OCI-M2 (cell line): ENCODE data around the gene SESN1.

Source experiments
- DNase-seq: peaks from one replicate; lab custom pipeline; 2025; ENCODE audit not compliant: unreplicated experiment; lab: John Stamatoyannopoulos, UW

Gene SESN1

DNA sequence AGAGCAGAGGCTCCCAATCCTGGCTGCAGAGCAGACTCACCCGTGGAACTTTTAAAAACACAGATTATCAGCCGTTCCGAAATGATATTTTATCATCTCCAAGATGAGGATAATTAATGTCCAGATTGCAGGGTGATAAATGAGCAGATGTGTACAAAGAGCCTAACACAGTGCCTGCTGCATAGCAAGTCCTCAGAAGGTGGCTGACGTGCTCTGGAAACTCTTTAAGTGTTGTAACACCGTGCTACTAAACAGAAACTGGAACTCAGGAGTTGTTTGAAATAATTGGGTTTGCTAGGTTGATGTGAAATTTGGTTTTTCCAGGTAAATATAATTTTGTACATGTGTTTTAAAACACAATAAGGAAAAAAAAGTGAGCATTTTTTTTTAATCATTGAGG lies 128.4 kb downstream of the SESN1 start:
- no peak for DNase-seq

DNA sequence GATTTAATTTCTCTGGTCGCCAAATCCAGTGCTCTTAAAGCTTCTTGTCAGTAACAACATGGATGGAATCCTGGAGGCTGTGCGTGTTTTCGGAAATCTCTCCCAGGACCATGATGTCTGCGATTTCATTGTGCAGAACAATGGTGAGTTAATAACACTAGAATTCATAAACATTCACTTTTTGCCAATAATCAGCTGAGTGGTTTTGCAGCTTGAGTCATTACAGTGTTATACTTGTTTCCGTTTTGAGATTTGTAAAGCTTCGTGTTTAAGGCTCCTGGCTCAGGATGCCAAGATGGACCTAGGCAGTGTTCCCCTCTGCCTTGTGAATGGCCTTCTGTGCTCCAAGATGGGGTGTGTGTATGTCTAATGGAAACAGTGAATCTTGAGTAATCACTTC lies 132.7 kb downstream of the SESN1 start:
- no peak for DNase-seq

DNA sequence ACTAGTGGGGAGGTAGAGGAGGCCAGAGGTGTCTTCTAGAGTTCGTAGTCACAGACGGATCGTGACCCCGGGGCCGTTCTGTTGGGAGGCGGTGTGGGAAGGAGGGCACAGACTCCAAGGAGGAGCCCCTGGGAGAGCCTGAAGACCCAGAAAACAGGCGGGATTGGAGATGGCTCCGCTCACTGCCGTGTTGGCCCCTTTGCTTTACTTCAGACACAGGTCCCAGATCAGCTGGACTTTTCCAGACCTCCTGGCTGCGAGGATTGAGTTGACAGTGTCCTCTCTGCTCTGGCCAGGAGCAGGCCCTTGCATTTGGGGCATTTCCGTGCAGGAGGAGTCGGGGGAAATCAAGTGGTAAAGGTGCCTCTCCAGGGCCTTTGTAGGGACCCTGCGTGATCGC lies 133.6 kb downstream of the SESN1 start:
- no peak for DNase-seq

DNA sequence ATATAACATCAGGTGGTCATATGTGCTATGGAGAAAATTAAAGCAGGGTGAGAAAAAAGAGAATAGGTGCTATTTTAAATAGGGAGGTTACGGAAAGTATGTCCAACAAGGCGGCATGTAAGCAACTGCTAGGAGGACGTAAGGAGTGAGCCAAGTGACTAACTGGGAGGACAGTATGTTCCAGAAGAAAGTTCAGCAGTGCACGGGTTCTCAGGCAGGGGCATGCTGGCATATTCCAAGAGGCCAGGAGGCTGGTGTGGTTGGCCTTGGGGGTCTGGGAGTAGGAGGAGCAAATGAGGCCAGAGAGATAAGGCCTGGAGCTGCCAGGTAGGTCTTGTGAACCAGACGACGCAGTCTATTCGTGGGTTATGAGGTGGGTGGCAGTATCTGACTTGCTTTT lies 134.0 kb downstream of the SESN1 start:
- no peak for DNase-seq

DNA sequence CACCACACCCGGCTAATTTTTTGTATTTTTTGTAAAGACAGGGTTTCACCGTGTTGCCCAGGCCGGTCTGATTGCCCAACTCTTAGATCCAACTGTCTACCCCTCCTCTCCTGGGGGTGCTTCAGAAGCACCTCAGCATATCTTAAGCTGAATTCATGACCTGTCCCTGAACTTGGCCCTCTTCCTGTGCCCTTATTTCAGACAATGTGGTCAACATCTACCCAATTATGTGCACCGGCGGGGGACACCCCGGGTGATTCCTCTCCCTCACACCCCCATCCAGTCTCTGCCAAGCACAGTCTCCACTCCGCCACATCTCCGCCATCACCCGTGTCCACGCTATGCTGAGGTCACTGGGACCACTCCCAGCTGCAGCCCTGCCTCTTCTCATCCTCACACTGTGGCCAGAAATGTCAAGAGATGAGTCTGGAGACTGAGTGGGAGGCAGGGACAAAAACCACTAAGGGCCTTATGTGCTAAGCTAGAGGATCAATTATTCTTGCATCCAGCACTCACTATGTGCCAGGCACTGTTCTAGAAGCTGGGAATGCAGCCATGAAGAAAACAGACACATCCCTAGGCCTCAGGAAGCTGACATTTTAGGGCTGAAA lies 134.6 kb downstream of the SESN1 start:
- no peak for DNase-seq

DNA sequence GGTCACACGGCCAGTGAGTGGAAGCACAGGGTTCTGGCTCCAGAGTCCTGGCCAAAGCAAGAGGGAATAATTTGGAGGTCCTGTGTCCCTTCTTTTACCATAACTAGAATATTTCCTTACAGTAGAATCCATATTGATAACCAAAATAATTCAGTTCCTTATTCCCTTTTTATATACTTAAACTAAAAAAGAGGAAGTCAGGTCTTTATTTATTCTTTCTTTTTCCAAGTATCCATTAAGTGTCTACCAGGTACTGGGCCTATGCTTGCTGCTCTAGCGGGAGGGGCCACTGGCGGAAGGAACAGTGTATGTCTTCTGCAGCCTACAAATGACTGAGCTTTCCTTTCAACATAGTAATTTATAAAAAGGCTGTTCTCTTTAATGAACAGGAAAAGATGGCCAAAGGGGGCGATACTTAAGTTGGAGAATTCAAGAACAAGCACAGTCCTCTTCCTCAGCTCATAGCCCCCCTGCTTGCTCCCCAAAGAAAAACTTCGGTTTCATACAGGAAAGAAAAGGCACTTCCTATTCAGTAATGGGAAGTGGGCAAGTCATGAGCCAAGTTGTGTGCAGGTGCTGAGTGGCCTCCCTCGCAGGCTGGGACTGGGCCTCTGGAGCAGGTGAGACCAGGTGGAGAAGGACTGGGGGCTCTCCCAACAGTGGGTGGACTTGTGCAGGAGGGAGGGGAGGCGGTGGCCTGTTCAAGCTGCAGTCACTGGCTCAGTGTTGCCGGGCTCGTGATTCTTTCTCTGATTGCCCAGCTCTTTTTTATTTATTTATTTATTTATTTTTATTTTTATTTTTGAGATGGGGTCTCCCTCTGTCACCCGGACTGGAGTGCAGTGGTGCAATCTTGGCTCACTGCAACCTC lies 135.5 kb downstream of the SESN1 start:
- no peak for DNase-seq

DNA sequence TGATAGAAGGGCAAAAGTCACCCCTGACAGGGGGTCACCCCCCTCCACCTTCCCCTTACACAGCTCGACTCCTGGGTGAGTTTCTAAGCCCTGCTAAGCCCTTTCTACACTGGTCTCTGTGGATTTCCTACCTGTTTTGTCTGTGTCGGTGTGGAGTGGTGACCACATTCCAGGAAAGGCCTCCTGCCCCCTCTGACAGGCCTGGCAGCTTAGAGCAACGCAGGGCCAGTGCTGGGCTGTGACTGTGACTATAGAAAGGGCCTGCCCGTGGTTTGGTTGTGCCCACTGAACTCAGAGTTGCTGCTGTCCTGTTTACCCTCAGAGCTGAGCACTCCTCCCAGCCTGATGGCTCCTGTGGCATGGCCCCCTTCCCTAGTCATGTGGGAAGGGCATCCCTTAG lies 137.4 kb downstream of the SESN1 start:
- DNase-seq: no peak

DNA sequence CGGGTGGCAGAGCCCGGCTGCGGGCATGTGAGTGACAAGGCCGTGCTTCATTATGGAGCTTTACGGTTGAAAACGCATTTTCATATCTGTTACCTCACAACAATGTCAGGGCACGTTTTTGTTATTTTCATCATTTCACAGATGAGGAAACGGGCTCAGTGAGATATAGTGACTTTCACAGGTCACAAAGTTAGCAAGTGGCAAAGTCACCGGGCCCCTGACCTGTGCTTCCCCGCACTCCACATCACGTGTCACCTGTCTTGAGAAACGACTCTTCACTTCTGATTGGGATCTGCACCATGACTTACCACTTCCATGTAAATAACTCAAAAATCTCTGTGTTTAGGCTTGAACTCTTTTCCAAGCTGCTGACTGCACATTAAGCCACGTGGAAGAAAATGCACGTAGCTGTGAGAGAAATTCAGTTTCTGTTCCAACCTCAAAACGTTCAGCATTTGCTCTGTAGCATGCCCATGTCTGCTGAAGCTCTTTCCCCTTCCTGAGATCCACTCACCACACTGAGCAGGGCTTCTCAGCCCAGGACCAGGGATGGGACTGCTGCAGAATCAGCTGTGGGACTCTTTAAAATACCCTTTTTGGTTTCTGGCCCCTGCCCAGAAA lies 139.2 kb downstream of the SESN1 start:
- DNase-seq: no peak

DNA sequence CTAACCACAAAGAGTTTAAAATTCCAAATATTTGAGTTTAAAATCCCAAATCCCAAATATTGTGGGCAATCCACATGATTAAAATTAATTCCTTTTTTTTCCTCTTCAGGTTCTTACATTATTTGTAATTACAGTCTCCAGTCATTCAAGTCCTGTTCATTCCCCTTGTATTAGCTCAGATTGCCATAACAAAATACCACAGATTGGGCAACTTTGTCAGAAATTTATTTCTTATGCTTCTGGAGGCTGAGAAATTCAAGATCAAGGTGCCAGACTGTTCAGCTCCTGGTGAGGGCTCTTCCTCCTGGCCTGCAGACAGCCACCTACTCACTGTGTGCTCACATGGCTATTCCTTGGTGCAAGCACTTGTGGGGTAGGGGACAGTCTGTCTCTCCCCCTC lies 141.0 kb downstream of the SESN1 start:
- no peak for DNase-seq

DNA sequence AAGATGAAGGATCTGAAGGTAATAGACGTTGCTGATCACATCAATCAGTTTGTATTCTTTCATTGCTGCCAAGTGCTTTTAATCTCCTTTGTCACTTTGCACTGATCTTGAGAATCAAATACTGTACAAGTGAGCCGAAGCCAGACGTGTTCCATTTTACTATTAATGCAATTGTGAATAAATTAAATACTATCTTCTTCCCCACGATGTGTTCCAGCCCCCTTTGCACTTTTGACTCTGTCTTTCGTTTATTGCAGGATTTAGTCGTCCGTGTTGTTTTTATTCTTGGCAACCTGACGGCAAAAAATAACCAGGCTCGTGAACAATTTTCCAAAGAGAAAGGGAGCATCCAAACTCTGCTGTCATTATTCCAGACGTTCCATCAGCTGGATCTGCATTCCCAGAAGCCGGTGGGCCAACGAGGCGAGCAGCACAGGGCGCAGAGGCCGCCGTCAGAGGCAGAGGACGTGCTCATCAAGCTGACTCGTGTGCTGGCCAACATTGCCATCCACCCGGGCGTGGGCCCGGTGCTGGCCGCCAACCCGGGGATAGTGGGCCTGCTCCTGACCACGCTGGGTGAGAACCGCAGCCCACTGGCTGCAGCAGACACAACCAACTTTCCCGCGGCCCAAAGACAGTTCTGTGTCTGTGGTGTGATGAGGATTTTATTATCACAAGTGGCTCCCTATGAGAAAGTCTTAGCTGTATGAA lies 141.7 kb downstream of the SESN1 start:
- no peak for DNase-seq

DNA sequence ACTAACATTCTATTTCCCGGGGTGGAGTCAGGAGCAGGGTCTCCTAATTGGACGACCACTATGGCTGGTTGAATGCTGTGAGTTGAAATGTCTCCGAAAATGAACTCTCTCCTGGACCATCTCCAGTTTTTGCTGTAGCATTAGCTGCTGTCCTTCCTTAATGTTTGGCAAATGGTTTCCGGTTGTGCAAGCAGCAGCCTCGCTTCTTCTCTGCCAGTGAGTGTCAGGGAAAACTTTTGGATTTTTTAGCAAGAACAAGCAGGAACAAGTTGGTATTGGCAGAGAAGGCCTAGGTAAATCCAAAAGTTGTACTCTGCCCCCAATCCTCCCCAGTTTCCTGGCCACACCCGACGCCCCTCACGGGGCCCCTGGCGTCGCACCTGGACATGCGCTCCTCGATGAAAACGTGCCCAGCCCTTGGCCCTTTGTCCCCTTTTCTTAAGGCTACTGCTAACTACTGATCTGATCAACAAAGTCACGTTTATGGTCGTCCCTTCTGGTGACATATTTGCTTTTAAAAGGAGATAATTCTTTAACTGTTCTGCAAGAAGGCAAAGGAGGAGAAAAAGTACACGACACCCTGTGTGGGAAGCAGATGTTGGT lies 143.2 kb downstream of the SESN1 start:
- no peak for DNase-seq

DNA sequence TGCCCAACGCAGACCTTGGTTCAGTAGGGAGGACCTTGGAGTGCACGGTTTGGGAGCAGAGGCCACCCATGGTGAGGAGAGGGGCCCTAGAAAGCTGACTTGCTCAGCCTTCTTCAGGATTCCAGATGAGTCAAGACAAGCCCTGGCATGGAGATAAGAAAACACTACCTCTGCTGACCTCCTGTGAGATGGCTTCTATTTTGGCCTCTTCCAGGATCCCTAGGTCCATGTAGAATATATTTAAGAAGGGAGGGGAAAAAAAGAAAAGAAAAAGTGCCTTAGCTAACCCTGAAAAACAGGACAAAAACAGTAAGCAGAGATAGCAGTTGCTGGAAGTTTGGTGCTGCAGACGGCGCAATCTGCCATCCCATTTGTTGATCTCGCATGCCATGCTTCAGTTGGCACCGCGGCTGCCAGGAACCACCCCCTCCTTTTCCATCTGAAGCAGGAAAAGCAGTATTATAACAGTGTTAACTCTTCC lies 146.4 kb downstream of the SESN1 start:
- no peak for DNase-seq

DNA sequence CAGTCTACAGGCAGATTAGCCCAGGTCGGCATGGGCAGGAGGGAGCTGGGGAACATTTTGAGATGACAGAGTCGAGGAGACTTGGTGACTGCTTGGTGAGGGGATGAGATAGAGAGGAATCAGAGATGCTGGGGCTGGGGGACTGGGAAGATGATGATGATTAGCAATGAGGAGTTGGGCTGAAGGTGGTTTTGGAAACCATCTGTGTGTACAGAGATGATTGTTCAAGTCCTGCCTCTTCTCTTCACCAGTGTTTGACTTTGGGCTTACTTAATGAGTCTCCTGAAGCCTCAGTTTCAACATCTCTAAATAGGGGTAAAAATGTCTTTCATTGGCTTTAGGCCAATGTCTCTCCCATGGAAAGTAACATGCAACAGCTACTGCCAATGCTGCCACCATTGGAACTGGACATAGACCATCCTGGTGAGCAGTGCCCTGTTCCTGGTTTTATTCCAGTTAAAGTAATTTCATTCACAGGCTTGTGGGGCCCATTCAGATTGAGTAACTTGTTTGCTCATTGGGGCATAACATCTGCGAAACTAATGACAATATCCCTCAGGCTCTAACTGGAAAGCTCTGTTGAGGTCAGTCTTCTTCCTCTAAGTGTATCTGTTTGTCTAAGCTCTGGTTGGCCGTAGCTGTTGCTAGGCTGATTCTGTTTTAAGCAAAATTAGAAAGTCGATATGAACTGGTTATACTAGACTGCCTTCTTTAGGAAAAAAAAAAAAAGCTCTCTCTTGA lies 147.4 kb downstream of the SESN1 start:
- DNase-seq: no peak

DNA sequence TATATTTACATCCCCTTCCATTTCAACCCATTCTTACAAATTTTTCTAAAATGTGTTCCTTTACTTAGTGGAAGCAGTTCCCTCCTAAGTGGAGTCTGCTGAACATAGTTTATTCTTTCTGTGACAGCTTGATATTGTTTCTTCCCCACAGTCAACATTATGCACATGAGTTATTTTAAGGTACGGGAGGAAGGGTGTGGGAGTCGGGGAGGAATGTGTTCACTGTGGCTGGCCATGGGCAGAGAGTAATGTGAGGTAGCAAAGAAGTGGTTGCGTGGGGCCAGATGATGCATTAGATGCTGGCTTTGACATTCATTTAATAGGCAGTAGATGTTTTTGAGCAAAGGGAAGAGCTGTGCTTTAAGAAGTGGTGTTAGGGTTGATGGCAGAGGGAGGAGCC lies 148.0 kb downstream of the SESN1 start:
- no peak for DNase-seq

DNA sequence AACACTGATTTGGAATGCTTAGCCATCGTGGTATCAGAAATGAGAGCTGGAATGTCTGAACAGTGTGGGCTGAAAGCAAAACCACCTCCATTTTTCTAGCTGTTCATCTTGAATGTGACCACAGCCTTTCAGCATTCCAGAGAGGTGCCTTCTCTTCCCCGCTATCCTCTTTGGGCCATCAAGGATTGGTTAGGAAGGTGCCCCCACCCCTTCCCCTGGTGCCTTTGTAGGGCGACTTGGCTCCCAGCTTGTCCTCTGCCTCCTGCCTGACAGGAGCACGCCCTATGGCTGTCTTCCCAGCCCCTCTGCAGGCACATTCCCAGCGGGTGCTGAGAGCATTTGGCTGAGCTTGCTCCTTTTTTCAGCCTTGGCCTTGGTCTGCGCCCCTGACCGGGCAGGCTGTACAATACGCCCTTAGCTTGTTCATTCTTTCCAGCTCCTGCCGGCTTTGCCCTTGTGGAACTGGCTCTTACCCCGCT lies 148.9 kb downstream of the SESN1 start:
- DNase-seq: no peak

DNA sequence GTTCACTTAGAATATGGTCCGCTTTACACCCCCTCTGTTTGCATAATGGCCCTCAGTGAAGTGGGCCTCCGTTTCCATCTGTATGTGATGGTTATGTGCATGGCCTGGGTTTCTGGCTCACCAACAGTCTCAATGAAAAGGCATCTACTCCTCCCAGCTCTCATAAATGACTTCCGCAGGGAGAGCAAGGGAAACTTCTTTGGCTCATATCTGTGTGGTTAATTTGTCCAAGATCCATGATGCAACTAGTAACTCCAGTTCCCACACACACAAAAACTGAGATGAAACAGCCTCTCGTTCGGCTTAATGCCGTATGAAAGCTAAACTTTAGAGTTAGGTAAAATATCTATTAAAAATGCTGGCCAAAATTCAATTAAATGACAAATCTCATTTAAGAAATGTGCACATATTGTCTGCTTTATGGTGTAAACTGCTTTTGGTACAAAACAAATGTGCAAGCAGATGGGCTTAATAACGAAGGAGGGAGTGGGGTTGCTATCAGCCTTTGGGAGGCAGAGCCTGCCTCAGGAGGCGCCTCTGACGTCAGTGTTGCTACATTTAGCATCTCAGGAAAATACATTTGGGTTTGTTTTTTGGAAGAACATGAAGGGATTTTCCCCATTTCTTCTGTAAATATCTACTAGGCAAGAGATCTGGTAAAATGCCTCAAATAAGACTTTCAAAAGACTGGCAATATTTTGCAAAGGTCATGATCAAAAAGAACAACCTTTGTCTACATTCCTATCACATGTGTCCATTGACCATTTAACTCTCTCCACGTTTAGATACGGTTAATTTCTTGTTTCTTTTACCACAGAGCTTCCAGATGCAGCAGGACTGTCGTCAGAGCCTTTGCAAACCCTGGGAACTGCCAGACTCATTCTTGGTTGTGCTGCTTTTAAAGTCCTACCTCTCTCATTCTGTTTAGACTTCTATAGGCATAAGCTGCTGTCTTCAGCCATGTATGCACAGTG lies 149.7 kb downstream of the SESN1 start:
- DNase-seq: no peak

DNA sequence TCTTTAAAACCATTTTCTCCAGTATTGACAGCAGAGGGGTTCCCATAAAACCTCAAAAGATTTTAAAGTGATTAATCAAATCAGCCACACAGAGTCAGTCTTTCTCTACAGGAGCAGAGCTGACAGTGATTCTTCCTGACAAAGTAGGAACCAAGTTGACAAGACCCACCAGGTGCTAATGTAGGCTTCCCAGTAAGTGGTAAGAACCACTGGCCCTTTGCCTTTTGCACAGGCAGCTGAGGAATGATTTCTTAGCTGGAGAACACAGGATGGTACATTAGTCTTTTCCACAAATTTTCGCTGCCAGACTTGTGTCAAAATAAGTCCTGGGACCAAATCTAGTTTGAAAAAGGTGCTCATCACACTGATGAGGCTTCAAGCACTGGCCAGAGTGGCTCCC lies 150.6 kb downstream of the SESN1 start:
- no peak for DNase-seq

DNA sequence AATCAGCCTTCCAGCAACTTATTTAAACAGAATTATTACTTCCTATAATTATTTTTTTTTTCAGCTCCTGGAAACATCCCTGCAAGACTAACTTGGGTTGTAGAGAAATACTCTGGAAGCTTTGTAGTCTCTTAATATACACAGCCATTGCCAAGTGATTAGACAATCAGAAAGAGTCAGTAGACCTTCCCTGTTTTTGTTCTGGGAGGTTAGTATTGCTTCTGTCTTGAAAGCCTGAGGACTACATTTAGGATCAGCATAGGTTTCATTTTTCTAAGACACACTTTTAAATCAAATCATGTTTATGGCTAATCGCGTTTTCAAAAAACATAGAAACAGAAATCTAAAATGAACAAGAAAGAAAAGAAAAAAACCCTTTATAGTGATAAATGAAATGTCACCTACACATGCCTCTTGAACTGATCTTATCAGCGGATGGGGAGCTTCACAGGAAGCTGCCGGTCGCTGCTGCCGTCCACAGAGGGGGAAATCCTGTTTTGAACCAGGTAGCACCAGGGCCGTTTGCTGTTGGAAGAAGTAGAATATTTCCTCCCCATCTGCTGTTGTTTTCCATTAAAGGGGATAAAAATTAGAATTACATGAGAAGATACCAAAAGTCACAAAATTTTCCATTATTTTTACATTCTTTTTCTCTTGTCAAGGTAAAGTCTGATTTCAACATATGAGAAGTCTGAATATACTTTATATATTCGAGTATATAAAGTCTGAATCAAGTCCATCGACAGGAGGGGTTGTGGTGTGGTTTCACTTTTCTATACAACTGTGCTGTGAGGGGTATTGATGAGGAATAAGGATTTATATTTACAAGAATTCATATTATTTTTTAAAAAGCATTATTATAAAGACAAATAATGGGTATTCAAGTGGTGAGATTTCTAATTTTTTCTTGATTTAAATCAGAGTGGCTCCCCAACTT lies 151.8 kb downstream of the SESN1 start:
- DNase-seq: no peak
